OCI-LY3 (cell line): ENCODE results near the gene UBE2D1.

Experiments used
- H2AFZ ChIP-seq: fragments of 200-600, 300-600 bp; shearing (Covaris generic); 2 replicates; pipeline ENCODE4 v1.6.0; 2014; ENCODE audit warnings: antibody characterized with exemption, low read depth, low read length
- H3K27ac ChIP-seq: fragments of 200-600, 300-600 bp; sonication (generic); 2 replicates; pipeline ENCODE4 v1.5.1; 2014; ENCODE audit warnings: mild to moderate bottlenecking, low read length, moderate library complexity, mixed read lengths
- H3K27me3 ChIP-seq: fragments of 200-600, 300-600 bp; sonication (generic); 2 replicates; pipeline ENCODE4 v1.6.1; 2014; ENCODE audit warnings: low read depth, low read length, mixed read lengths
- H3K36me3 ChIP-seq: fragments of 200-600, 300-600 bp; sonication (generic); replicated peaks from 2 replicates; pipeline ENCODE3; 2014; ENCODE audit warnings: low read depth, low read length, mixed read lengths
- H3K4me1 ChIP-seq: fragments of 300-600, 200-600 bp; sonication (generic); 2 replicates; pipeline ENCODE4 v1.6.1; 2014; ENCODE audit warnings: low read length, mixed read lengths
- H3K4me2 ChIP-seq: fragments of 200-600, 300-600 bp; sonication (generic); 2 replicates; pipeline ENCODE4 v1.6.1; 2014; ENCODE audit warnings: low read length, mixed read lengths
- H3K4me3 ChIP-seq: fragments of 300-600, 200-600 bp; sonication (generic); 2 replicates; pipeline ENCODE4 v1.5.1; 2014; ENCODE audit warnings: antibody characterized with exemption, mild to moderate bottlenecking, low read length, moderate library complexity
- H3K79me2 ChIP-seq: fragments of 300-600, 200-600 bp; shearing (Covaris generic); 2 replicates; pipeline ENCODE4 v1.6.1; 2014; ENCODE audit warnings: mild to moderate bottlenecking, low read length, mixed read lengths
- H3K9ac ChIP-seq: fragments of 300-600, 200-600 bp; shearing (Covaris generic); 2 replicates; pipeline ENCODE4 v1.6.0; 2014; ENCODE audit warnings: mild to moderate bottlenecking, low read length, moderate library complexity
- H3K9me3 ChIP-seq: fragments of 200-600, 300-600 bp; shearing (Covaris generic); 2 replicates; pipeline ENCODE4 v1.6.1; 2014; ENCODE audit warnings: low read length, mixed read lengths; ENCODE audit not compliant: insufficient read depth
- H4K20me1 ChIP-seq: fragments of 200-600, 300-600 bp; sonication (generic); 2 replicates; pipeline ENCODE4 v1.6.1; 2016; ENCODE audit warnings: low read length, mixed read lengths; ENCODE audit not compliant: insufficient read depth
- EZH2phosphoT487 ChIP-seq: fragments of 200-600 bp; shearing (Covaris generic); IDR thresholded peaks from 2 replicates; pipeline ENCODE4 v1.6.1; 2018; ENCODE audit warnings: antibody characterized with exemption, mixed run types, low read depth
- TF ChIP-seq, protein P1 (sequence below): fragments of 200-600, 300-600 bp; sonication (generic); IDR thresholded peaks from 2 replicates; pipeline ENCODE4 v1.5.1; 2014; ENCODE audit warnings: antibody characterized with exemption, low read length, low read depth

UBE2D1 gene

DNA sequence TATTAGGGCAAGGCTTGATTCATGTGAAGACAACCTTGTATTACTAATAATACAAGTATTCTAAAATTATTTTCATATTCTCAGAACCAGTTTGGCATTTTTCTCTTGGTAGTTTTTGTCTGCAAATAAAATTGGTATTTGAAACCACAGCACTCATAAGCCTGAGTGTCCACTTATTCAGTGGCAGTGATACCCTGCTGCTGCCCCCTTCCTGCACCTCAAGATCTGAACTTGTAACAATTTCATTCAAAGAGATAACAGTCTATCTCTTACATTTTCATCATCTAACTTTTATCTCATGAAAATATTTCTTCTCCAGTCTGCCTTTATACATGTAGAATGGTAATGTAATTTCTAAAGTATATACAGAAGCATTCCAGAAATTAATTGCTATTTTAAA, 59.7 kb downstream of the UBE2D1 start:
- Histone ChIP-seq H3K9me3 (no peaks in the 10 kb centered on the region), H3K4me1 (no peaks in the 10 kb centered on the region), H3K36me3 (peaks cover 23% of the 10 kb centered on the region), H3K79me2 (peaks cover 15% of the 10 kb centered on the region), H3K9ac (no peak overlapping the region), H2AFZ (no peak overlapping the region), H4K20me1 (no peaks in the 10 kb centered on the region), H3K27ac (no peak overlapping the region), H3K4me2 (no peak overlapping the region), H3K27me3 (no peaks in the 10 kb centered on the region), H3K4me3 (no peak overlapping the region)
- TF ChIP-seq EZH2phosphoT487, result no peak
- TF ChIP-seq, protein P1, sequence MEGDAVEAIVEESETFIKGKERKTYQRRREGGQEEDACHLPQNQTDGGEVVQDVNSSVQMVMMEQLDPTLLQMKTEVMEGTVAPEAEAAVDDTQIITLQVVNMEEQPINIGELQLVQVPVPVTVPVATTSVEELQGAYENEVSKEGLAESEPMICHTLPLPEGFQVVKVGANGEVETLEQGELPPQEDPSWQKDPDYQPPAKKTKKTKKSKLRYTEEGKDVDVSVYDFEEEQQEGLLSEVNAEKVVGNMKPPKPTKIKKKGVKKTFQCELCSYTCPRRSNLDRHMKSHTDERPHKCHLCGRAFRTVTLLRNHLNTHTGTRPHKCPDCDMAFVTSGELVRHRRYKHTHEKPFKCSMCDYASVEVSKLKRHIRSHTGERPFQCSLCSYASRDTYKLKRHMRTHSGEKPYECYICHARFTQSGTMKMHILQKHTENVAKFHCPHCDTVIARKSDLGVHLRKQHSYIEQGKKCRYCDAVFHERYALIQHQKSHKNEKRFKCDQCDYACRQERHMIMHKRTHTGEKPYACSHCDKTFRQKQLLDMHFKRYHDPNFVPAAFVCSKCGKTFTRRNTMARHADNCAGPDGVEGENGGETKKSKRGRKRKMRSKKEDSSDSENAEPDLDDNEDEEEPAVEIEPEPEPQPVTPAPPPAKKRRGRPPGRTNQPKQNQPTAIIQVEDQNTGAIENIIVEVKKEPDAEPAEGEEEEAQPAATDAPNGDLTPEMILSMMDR, result no peak

DNA sequence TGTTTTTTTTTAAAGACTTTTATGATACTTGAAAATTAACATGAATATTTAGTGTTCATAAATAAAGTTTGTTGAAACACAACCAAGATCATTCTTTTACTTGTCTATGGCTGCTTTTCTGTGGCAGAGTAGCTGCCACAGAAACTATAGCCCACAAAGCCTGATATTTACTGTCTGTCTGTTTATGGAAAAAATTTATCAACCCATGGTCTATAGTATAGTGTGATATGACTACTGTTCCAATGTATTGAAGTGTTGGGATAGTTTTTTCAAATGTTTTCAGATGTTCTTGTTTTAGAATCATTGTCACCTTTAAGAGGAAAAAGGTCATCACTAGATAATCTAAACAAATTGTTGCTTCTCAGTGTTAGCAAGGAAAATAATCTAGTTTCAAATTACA, 61.3 kb downstream of the UBE2D1 start:
- H3K79me2 ChIP-seq, result peaks cover 10% of the 10 kb centered on the region
- no peaks in the 10 kb centered on the region for H3K9me3 ChIP-seq
- H4K20me1 ChIP-seq, result no peaks in the 10 kb centered on the region
- H2AFZ ChIP-seq, result no peak overlapping the region
- TF ChIP-seq EZH2phosphoT487, result no peak
- TF ChIP-seq, protein P1, result no peak
- no peak overlapping the region for H3K4me2 ChIP-seq
- no peaks in the 10 kb centered on the region for H3K4me1 ChIP-seq
- no peak overlapping the region for H3K27ac ChIP-seq
- H3K4me3 ChIP-seq, result no peak overlapping the region
- H3K36me3 ChIP-seq, result peaks cover 16% of the 10 kb centered on the region
- no peak overlapping the region for H3K9ac ChIP-seq
- H3K27me3 ChIP-seq, result no peaks in the 10 kb centered on the region

DNA sequence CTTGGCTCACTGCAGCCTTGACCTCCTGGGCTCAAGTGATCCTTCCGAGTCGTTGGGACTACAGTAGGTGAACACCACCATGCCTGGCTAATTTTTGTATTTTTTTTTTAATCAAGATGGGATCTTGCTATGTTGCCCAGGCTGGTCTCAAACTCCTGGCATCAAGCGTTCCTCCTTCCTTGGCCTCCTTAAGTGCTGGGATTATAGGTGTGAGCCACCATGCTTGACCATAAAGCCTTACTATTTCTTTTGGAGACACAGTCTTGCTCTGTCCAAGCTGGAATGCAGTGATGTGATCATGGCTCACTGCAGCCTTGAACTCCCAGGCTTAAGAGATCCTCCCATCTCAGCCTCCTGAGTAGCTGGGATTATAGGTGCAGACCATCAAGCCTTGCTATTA, 63.0 kb downstream of the UBE2D1 start:
- Histone ChIP-seq H3K4me2 (no peak overlapping the region), H3K4me1 (no peaks in the 10 kb centered on the region), H3K9me3 (no peaks in the 10 kb centered on the region), H4K20me1 (no peaks in the 10 kb centered on the region), H2AFZ (no peak overlapping the region), H3K27ac (no peak overlapping the region), H3K4me3 (no peak overlapping the region), H3K27me3 (no peaks in the 10 kb centered on the region), H3K9ac (no peak overlapping the region), H3K79me2 (no peaks in the 10 kb centered on the region), H3K36me3 (peaks cover 16% of the 10 kb centered on the region)
- TF ChIP-seq, protein P1, result no peak
- no peak for TF ChIP-seq EZH2phosphoT487

DNA sequence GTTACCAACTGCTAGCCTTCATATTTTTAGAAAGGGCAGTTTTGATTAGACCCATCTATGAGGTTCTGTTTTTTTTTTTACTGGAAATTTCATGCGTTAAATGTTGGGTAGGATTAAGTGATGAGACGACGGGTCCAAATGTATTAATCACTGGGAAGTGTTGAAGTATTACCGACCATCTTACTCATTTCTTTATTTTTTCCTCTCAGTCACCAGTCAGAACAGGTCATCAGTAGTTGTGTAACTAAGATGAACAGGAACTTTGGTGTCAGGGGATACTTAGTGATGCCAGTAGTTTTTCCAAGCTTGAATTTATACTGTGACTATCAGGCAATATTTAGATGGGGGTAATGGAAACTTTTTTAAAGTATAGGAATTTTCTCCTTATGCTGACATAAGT, 64.6 kb downstream of the UBE2D1 start:
- Histone ChIP-seq H3K36me3 (peaks cover 11% of the 10 kb centered on the region), H4K20me1 (no peaks in the 10 kb centered on the region), H3K79me2 (no peaks in the 10 kb centered on the region), H3K9me3 (no peaks in the 10 kb centered on the region), H3K9ac (no peak overlapping the region), H3K4me1 (no peaks in the 10 kb centered on the region), H3K27me3 (no peaks in the 10 kb centered on the region), H3K27ac (no peak overlapping the region), H3K4me2 (no peak overlapping the region), H3K4me3 (no peak overlapping the region), H2AFZ (no peak overlapping the region)
- TF ChIP-seq, protein P1, result no peak
- TF ChIP-seq EZH2phosphoT487, result no peak
